GM11168 (cell line): Measurements from ENCODE around the gene NCBP1.

ENCODE experiments used
- in situ Hi-C: fragments of 300-500 bp; cut with MboI; formaldehyde crosslinking; loops from one replicate; pipeline ENCODE4 v1.12.0; 2022; ENCODE audit warnings: low sequenced_read_pairs; ENCODE audit not compliant: unreplicated experiment

NCBP1 gene

GRCh38 chr9:97704851-97705250, 71.2 kb downstream of the NCBP1 start:
- in situ Hi-C loops, result no loop called here

GRCh38 chr9:97705354-97705950, 71.8 kb downstream of the NCBP1 start:
- in situ Hi-C loops, result no loop called here

DNA sequence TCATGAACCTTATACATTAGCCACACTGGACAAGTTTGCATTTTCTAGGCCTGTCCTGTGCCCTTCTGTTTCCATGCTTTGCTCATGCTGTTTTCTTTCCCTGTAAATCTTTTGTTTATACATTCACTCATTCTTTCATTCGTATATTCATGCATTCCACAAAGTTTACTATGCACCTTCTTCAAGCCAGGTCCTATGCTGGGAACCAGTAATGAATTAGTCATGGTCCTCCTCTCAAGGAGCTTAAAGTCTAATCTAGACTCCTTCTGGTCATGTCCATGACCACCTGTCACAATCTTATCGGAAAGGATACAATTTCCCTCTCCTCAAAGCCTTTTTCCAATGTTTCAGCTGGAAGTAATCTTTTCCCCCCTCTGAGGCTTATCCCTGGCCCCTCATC, 72.6 kb downstream of the NCBP1 start:
- in situ Hi-C loops, result no loop called here

GRCh38 chr9:97710356-97711222, 77.0 kb downstream of the NCBP1 start:
- in situ Hi-C loops, result loop anchor here (5.0 kb wide), 1 partner anchor 187 kb away; no protein-coding TSS in a partner anchor

GRCh38 chr9:97711223-97711626, 77.6 kb downstream of the NCBP1 start:
- in situ Hi-C loops, result loop anchor here (5.0 kb wide), 1 partner anchor 186 kb away; no protein-coding TSS in a partner anchor

DNA sequence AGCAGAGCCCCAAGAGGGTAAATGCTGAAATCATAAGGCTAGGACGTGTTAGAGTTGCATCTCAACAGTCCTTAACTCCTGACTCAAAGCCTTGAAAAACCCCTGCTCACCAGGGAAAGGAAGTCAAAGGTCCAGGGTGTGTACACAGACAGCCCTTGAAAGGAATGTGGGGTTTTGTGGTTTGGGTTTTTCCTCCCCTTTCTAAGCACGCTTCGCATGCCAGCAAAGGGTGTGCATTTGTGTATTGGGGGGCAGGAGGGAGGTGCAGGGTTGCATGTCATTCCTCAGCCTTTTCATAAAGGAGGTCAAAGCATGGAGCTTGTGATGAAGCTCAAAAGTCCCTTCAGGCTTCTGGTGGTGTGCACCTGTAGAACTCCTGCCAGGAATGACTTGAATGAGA, 80.8 kb downstream of the NCBP1 start:
- in situ Hi-C loops, result loop anchor here (5.0 kb wide), 1 partner anchor 183 kb away; no protein-coding TSS in a partner anchor

DNA sequence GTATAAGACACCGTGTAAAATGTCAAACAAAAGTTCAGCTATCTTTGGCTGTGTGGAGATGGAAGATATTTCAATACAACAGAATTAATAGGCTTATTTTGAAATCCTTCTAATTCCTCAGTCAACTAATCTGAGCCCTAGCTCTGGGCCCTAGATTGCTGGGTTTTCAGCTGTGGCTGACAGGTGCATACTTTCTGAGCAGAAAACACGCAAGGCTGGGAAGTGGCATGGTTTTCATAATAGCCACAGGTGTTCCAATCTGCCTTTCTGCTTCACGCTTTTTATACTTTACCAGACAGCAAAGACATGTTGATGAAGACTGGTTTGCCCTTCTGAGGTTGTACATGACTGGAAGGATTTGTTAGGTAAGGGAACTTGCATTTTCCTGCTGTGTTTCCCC, 84.2 kb downstream of the NCBP1 start:
- in situ Hi-C loops, result no loop called here

- in situ Hi-C loops, result no loop called here
Observed at GRCh38 chr9:97721396-97721795, 87.8 kb downstream of the NCBP1 start.

GRCh38 chr9:97722331-97722730, 88.7 kb downstream of the NCBP1 start:
- in situ Hi-C loops, result no loop called here
